ENCODE results near the gene C5orf34. TPM values are rescaled to one million over a fixed set of nuclear protein-coding genes. Genes with fewer than 3 reads are reported as not detected.
"Not testable (repeated sequence)": the region's sequence is repeated elsewhere in the genome, so short reads cannot be mapped to it uniquely, and the experiment has no call there.

Gene C5orf34
- total RNA-seq, 1 experiment from 2014 or later = 2.5 TPM

DNA sequence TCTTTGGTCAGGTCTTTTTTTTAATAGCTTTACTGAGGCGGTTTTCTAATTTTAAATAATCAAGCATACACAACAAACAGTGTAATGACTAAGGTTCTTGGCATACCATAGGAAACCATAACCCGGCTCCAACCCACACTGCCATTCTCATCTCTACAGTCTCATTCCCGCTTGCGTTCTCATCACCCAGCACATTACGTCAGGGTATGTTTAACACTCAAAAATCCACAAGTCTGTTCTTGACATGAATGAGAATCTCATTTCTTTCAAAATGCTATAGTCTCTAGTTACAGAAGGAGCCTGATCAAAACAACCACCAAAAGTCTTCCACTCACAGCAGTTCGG, 505 bp downstream of the C5orf34 start:
- DNase-seq (ENCODE audit: low spot score) = no peak

DNA sequence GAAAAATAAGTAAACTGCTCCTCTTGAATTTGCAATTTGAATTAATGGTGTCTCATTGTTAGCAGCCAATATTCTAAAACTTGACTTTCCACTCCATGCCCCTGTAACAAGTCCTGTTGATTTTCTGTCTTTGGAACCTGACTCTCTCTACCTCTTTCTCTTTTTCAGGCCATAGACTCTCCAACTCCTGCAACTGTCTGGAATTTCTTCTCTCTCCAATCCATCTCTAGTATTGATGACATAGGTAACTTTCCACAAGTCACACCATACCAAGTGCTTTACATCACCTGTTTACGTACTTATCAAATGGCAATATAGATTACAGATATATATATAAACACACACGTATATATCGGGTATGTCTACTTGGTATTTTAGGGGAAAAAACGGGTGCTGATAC, 923 bp downstream of the C5orf34 start:
- DNase-seq (ENCODE audit: low spot score) = no peak

DNA sequence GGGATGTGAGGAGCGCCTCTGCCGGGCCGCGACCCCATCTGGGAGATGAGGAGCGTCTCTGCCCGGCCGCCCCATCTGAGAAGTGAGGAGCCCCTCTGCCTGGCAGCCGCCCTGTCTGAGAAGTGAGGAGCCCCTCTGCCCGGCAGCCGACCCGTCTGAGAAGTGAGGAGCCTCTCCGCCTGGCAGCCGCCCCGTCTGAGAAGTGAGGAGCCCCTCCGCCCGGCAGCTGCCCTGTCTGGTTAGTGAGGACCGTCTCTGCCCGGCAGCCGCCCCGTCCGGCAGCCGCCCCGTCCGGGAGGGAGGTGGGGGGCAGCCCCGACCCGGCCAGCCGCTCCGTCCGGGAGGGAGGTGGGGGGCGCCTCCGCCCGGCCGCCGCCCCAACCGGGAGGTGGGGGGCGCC, 3.9 kb downstream of the C5orf34 start:
- not testable (repeated sequence) for DNase-seq (ENCODE audit: low spot score)

DNA sequence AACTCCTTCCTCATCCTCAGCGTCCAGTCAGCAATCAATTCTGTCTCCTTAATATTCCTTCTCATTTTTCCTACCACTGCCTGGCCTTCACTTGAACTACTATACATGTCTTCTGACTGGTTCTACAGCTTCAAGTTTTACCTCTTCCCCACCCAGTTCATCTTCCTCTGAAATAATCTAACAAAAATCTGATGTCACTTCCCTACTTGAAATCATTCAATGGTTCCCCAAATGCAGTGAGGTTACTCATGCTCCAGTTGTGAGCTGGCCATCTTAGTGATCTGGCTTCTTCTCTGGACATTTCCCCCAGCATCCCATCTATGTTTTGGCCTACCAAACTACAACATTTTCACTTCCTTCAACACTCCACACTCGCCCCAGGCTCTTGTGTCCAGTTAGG, 16.4 kb downstream of the C5orf34 start:
- no peak for DNase-seq (ENCODE audit: low spot score)

DNA sequence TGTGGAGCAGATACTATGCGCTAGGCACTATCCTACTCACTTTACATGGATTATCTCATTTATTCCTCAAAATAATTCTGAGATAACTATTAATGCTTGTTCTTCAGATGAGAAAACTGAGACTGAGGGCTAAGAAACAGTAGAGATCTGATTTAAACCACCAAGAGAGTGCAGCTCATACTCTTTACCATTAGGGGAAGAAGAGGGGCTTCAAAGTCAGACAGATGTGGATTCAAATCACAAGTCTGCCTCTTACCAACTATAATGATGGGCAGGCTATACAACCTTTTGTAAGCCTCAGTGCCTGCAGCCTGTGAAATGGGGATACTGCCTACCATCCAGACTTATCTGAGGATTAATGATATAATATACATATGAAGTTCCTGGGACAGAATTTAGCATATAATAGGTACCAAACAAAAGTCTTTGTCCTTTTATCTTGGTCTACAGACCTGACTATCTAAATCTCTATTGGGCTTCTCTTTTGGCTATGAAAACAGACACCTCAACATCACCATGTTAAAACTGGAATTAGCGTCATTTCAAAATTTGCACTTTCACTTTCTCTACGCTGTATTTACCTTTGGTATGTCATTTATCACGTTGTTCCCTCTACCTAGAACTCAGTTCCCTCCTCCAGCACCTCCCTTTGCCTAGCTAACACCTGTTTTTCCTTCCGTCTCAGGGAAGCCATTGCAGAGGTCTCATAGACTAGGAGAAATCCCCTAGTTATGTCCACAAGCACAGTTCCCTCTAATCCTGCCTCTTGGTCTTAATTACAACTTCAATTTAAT, 17.4 kb downstream of the C5orf34 start:
- DNase-seq (ENCODE audit: low spot score) = peak; percentile 29

DNA sequence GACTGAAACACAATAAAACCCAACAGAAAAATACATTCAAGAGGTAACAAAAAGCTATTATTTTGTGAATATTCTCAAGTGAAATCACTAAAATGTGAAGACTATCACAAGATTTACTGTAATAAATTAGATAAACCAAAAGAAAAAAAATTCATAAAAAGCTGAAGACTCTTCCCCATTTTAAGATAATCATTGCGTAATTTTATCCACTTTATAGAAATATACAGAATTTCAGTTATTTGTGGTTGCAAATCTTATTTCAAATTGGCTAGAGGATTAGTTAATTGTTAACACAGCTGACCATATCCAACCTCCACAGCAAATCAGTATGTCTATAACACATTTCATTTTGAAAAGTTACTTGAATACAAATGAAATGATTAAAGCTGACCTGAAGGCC, 23.6 kb downstream of the C5orf34 start:
- DNase-seq (ENCODE audit: low spot score) = no peak

DNA sequence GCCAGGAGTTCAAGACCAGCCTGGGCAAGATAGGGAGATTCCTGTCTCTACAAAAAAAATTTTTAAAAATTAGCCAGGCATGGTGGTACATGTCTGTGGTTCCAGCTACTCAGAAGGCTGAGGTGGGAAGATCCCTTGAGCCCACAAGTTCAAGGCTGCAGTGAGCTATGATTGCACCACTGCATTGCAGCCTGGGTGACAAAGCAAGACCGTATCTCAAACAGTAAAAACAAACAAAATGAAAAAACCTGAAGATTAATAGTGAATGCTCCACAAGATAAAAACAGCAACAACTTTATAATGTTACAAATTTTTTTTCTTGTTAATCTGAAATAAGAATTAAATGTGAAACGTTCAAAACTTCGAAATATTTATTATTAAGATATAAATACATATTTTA, 28.6 kb downstream of the C5orf34 start:
- DNase-seq (ENCODE audit: low spot score) = no peak

DNA sequence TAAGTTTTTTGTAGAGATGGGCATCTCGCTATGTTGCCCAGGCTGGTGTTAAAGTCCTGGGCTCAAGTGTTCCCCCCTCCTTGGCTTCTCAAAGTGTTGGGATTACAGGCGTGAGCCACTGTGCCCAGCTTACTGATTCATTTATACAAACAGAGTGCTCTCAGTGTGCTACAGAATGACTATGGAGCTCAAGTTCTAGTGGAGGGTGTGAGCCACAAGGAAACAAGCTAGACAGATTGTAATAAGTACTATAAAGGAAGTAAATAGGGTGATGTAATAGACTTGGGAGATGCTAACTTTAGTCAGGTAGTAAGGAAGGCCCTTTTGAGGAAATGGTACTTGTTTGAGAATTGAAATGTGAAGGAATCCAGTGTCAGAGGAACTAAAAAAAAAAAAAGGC, 29.5 kb downstream of the C5orf34 start:
- no peak for DNase-seq (ENCODE audit: low spot score)

DNA sequence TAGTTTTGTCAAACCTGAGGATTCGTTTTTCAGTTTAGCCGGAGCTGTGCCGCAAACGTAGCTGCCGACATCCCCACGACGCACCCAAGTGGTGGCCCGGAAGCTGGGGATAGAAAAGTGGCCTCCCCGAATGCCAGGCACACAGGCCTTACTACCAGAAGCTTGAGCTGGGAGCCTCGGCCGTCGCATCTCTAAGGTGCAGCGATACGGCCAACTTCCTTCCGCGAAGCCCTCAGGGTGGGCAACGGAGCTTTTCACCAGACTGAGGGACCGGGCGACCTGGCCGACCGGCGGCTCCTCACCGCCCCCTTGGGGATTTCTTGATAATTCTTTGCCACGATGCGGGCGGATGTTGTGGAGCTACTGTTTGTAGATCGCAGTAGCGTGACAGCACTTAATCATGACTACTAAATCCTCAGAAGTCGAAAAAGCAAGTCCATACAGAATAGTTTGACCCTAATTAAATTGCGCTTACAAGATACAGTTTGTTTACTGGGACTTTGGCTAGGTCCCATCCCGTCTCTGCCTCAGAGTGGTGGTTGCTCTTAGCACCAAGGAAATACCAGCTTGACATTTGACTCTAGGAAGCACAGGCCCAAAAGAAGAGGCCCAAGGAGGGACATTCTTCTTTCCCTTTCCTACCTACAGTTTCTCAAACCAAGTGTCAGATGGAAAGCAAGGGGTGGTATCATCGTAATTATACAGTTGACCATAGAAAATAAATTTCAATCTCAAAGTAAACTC, 30.7 kb downstream of the C5orf34 start:
- DNase-seq (ENCODE audit: low spot score) = peak; percentile 96

DNA sequence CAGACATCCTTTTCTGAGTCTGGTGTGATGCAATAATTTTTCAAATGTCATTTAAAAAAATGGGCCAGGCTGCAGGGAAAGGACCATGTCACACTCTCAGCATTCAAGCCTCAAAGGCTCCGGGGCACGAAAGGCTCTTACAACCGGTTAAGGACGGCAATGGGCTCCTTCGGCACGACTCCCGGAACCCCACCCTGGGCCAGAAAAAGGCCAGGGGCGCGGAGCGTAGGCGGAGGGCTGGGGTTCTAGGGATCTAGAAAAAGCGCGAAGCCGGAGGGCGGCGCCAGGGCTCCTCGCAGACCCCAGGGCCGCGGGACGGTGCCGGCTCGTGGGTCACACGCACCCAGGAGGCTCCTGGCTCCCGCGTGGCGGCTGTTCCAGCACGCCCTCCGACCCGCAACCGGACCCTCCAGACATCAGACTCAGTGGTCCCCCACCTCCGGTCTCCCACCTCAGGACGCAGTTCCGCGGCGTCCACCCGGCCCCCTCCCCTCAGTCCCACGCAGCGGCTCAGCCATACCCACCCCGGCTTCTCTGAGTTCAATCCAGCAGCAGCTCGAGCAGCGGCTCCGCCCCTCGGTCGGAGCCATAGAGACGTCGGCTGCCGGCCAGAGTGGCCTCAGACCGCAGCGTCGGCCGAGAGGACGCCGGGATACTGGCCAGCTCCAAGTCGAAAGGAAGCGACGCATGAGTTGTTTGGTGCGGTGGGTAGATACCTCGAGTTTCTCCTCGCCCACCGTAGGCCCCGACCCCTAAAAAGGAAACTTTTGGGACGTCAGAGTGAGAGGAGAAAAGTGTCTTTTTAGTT, 31.4 kb downstream of the C5orf34 start, which contains the start of gene TMEM267:
Gene TMEM267, minus strand, starts transcription at position 568 of the 808 bp plus-strand sequence. CDS start 29,896 bp downstream, outside the sequence.
- DNase-seq (ENCODE audit: low spot score) = peak; percentile 98

DNA sequence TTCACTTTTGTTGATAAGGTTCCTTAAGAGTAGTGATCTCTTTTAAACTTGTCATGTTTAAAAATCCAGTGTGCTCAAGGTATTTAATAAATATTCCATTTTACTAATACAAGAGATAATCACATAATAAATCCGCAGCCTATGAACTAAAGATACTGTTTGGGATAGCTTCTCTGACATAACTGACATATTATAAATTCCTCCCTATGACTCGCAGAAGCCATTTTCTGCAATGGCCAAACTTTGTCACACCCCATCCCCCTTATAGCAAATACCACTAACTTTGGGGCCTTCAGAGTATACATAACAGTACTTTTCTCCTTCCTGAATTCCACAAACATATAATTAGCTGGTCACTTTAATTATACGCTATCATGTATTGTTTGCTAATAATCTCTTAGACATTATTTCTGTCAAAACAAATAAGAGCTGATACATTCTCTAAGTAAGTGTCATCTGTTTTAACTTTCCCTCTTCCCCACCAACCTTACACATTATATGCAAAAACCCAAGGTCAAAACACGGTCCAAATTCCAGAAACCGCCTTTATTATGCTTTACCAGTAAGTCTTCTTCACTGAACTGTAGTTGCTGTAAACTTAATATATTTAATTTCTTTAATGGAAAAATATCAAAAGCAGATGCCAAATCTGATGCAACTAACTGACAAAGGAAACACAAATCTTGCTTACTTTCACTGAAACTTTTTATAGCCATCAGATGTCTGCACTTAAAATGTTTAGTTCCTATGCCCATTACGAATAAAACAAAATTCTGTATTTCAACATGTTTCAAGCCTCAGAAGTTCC, 32.3 kb downstream of the C5orf34 start:
- DNase-seq (ENCODE audit: low spot score) = peak; percentile 13

DNA sequence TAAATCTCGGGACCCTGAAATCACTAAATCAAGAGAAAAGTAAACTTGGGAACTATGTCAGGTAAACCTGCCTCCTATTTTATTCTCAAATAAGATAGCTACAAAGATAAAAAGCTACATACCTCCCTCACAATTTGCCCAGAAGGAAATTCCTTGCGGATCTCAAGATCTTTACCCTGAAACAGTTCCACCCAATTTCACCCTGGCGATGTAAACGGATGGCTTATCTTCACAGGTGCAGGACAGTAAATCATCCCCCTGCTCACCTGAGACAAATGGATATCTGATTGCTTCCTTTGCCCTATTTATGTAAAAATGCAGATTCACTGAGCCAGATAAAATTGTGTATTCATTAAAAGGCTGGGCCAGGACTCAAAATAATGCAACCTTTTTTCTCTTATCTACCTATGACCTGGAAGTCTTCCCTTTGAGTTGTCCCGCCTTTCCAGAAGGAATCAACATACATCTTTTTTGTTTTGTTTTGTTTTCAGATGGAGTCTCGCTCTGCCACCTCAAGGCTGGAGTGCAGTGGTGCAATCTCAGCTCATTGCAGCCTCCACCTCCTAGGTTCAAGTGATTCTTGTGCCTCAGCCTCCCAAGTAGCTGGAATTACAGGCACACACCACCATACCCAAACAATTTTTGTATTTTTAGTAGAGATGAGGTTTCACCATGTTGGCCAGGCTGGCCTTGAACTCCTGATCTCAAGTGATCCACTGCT, 45.1 kb downstream of the C5orf34 start:
- DNase-seq (ENCODE audit: low spot score) = peak; percentile 41

DNA sequence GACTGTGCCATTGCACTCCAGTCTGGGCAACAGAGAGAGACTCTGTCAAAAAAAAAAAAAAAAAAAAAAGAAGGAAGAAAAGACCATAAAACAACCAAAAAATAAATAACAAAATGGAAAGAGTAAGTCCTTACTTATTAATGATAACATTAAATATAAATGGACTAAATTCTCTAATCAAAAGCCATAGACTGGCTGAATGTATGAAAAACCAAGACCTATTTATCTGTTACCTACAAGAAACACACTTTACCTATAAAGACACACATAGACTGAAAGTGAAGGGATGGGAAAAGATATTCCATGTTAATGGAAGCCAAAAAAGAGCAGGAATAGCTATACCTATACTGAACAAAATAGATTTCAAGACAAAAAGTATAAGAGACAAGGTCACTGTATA, 47.8 kb downstream of the C5orf34 start:
- no peak for DNase-seq (ENCODE audit: low spot score)

DNA sequence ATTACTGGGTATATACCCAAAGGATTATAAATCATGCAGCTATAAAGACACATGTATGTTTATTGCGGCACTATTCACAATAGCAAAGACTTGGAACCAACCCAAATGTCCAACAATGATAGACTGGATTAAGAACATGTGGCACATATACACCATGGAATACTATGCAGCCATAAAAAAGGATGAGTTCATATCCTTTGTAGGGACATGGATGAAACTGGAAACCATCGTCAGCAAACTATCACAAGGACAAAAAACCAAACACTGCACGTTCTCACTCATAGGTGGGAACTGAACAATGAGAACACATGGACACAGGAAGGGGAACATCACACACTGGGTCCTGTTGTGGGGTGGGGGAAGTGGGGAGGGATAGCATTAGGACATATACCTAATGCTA, 49.5 kb downstream of the C5orf34 start:
- DNase-seq (ENCODE audit: low spot score) = not testable (repeated sequence)

DNA sequence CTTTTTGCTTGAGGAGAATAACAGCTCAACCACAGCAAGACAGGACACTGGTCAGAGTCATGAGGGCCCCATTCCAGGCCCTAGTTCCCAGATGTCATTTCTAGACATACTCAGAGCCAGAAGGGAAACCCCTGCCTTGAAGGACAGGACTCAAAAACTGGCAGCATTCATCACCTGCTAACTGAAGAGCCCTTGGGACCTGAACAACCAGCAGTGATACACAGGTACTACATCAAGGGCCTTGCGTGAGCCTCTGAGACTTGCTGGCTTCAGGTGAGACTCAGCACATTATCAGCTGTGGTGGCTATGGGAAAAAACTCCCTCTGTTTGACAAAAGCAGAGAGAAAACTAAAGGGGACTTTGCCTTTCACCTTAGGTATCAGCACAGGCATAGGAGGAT, 53.9 kb downstream of the C5orf34 start:
- no peak for DNase-seq (ENCODE audit: low spot score)

DNA sequence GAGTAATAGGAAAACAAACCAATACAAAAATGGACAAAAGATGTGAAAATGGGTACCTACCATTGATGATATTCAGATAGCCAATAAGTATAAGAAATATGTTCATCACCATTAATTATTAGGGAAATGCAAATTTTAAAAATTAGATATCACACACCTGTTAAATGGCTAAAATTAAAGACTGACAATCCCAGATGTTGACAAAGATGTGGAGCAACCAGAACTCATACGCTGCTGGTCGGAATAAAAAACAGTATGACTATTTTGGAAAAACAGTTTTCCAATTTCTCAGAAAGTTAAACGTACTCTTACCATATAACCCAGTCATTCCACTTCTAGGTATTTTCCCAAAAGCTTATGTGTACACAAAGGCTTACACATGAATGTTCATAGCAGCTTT, 58.4 kb downstream of the C5orf34 start:
- no peak for DNase-seq (ENCODE audit: low spot score)

DNA sequence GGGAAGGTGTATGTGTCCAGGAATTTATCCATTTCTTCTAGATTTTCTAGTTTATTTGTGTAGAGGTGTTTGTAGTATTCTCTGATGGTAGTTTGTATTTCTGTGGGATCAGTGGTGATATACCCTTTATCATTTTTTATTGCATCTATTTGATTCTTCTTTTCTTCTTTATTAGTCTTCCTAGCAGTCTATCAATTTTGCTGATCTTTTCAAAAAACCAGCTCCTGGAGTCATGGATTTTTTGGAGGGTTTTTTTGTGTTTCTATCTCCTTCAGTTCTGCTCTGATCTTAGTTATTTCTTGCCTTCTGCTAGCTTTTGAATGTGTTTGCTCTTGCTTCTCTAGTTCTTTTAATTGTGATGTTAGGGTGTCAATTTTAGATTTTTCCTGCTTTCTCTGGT, 73.4 kb downstream of the C5orf34 start:
- DNase-seq (ENCODE audit: low spot score) = not testable (repeated sequence)

DNA sequence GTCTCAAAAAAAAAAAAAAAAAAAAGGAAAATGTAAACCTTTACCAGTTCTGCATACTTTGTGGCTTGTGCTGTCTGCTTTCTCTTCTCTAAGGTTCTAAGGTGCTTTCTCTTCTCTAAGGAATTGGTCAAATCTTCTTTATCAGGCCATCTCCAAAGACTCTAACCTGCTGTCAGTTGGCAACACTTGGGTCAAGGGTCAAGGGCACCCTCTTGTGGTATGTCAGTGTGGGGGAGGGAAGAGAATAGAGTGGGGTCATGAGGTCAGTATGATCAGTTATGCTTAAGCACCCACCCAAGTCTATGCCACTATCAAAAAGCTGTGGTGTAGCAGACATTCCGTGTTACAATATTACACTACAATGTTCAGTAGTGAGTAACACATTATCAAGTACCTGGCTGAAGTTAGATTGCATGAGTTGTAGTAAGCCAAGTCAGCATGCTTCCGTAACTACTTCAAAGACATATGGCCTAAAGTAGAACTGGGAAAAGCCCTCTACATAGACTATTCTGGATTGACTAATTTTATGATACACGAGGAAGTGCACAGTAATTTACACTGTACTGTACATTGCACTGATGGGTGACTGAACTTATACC, 77.8 kb downstream of the C5orf34 start:
- no peak for DNase-seq (ENCODE audit: low spot score)

All from HT-29 (cell line).